ENCODE data around the gene DPYD. TPM values are rescaled to one million over a fixed set of nuclear protein-coding genes. Genes with fewer than 3 reads are reported as not detected.
A peak's percentile ranks its signal among the peaks of the same experiment; 100 is the strongest.

DPYD gene
- total RNA-seq, 1 donor from 2014 or later = 8.8 TPM

GRCh38 chr1:97647776-97648175 lies 273.1 kb downstream of the DPYD start:
- peak; percentile 84 for DNase-seq (ENCODE audit: low read depth)
- Histone ChIP-seq H3K4me3 (ENCODE audit: insufficient read depth, low read depth, low read length) (no peak overlapping the region), H3K9ac (ENCODE audit: low read length) (no peak overlapping the region), H3K4me1 (ENCODE audit: insufficient read depth, low read length) (no peaks in the 10 kb centered on the region), H2AFZ (ENCODE audit: low read depth, low read length) (no peak overlapping the region), H3K9me3 (ENCODE audit: insufficient read depth, low read depth, low read length) (no peaks in the 10 kb centered on the region), H3K4me2 (ENCODE audit: low read length) (no peak overlapping the region), H3K36me3 (ENCODE audit: insufficient read depth, low read length) (no peaks in the 10 kb centered on the region), H3K27me3 (ENCODE audit: insufficient read depth, low read length) (no peaks in the 10 kb centered on the region), H4K20me1 (ENCODE audit: insufficient read depth, low read length) (no peaks in the 10 kb centered on the region), H3K79me2 (ENCODE audit: insufficient read depth, low read length) (no peaks in the 10 kb centered on the region), H3K27ac (ENCODE audit: low read depth, low read length) (no peak overlapping the region)
- peak; percentile 17 for FAIRE-seq
- H3K9me3 Mint-ChIP-seq (ENCODE audit: unreplicated experiment) = peaks cover 2% of the 10 kb centered on the region
- TF ChIP-seq CTCF (IDR thresholded peaks at IDR 0.05; ENCODE audit: insufficient read depth, low read depth, low read length) (no peak), EZH2 (IDR thresholded peaks at IDR 0.05; ENCODE audit: insufficient read depth, low read length) (no peak)
- H3K4me1 Mint-ChIP-seq (ENCODE audit: low read depth, unreplicated experiment) = no peaks in the 10 kb centered on the region
- no peaks in the 10 kb centered on the region for H3K36me3 Mint-ChIP-seq (ENCODE audit: low read depth, unreplicated experiment)
- no peak overlapping the region for H3K27ac Mint-ChIP-seq (ENCODE audit: unreplicated experiment)
- no peaks in the 10 kb centered on the region for H3K27me3 Mint-ChIP-seq (ENCODE audit: low read depth, unreplicated experiment)
- no peak overlapping the region for H3K4me3 Mint-ChIP-seq (ENCODE audit: unreplicated experiment)

GRCh38 chr1:97646071-97646470 lies 274.8 kb downstream of the DPYD start:
- no peak overlapping the region for H3K9ac ChIP-seq (ENCODE audit: low read length)
- H4K20me1 ChIP-seq (ENCODE audit: insufficient read depth, low read length) = no peaks in the 10 kb centered on the region
- Mint-ChIP-seq H3K27me3 (ENCODE audit: low read depth, unreplicated experiment) (no peaks in the 10 kb centered on the region), H3K27ac (ENCODE audit: unreplicated experiment) (no peak overlapping the region), H3K9me3 (ENCODE audit: unreplicated experiment) (peaks cover 5% of the 10 kb centered on the region), H3K4me1 (ENCODE audit: low read depth, unreplicated experiment) (no peaks in the 10 kb centered on the region), H3K4me3 (ENCODE audit: unreplicated experiment) (no peak overlapping the region), H3K36me3 (ENCODE audit: low read depth, unreplicated experiment) (no peaks in the 10 kb centered on the region)
- no peaks in the 10 kb centered on the region for H3K27me3 ChIP-seq (ENCODE audit: insufficient read depth, low read length)
- H3K4me2 ChIP-seq (ENCODE audit: low read length) = no peak overlapping the region
- no peak overlapping the region for H3K27ac ChIP-seq (ENCODE audit: low read depth, low read length)
- DNase-seq (ENCODE audit: low read depth) (no peak), FAIRE-seq (no peak)
- no peaks in the 10 kb centered on the region for H3K36me3 ChIP-seq (ENCODE audit: insufficient read depth, low read length)
- no peaks in the 10 kb centered on the region for H3K9me3 ChIP-seq (ENCODE audit: insufficient read depth, low read depth, low read length)
- H3K4me3 ChIP-seq (ENCODE audit: insufficient read depth, low read depth, low read length) = no peak overlapping the region
- H3K79me2 ChIP-seq (ENCODE audit: insufficient read depth, low read length) = no peaks in the 10 kb centered on the region
- no peaks in the 10 kb centered on the region for H3K4me1 ChIP-seq (ENCODE audit: insufficient read depth, low read length)
- H2AFZ ChIP-seq (ENCODE audit: low read depth, low read length) = no peak overlapping the region
- no peak for TF ChIP-seq CTCF (IDR thresholded peaks at IDR 0.05; ENCODE audit: insufficient read depth, low read depth, low read length)
- TF ChIP-seq EZH2 (IDR thresholded peaks at IDR 0.05; ENCODE audit: insufficient read depth, low read length) = no peak

GRCh38 chr1:97640677-97641076 lies 280.2 kb downstream of the DPYD start:
- Histone ChIP-seq H3K9me3 (ENCODE audit: insufficient read depth, low read depth, low read length) (no peaks in the 10 kb centered on the region), H3K4me3 (ENCODE audit: insufficient read depth, low read depth, low read length) (no peak overlapping the region), H3K27me3 (ENCODE audit: insufficient read depth, low read length) (no peaks in the 10 kb centered on the region), H3K79me2 (ENCODE audit: insufficient read depth, low read length) (no peaks in the 10 kb centered on the region), H3K4me2 (ENCODE audit: low read length) (no peak overlapping the region), H4K20me1 (ENCODE audit: insufficient read depth, low read length) (no peaks in the 10 kb centered on the region), H3K36me3 (ENCODE audit: insufficient read depth, low read length) (no peaks in the 10 kb centered on the region), H3K4me1 (ENCODE audit: insufficient read depth, low read length) (no peaks in the 10 kb centered on the region), H2AFZ (ENCODE audit: low read depth, low read length) (no peak overlapping the region), H3K9ac (ENCODE audit: low read length) (no peak overlapping the region), H3K27ac (ENCODE audit: low read depth, low read length) (no peak overlapping the region)
- FAIRE-seq (no peak), DNase-seq (ENCODE audit: low read depth) (no peak)
- TF ChIP-seq CTCF (IDR thresholded peaks at IDR 0.05; ENCODE audit: insufficient read depth, low read depth, low read length) (no peak), EZH2 (IDR thresholded peaks at IDR 0.05; ENCODE audit: insufficient read depth, low read length) (no peak)
- no peaks in the 10 kb centered on the region for H3K36me3 Mint-ChIP-seq (ENCODE audit: low read depth, unreplicated experiment)
- H3K9me3 Mint-ChIP-seq (ENCODE audit: unreplicated experiment) = peaks cover 3% of the 10 kb centered on the region
- no peaks in the 10 kb centered on the region for H3K27me3 Mint-ChIP-seq (ENCODE audit: low read depth, unreplicated experiment)
- no peak overlapping the region for H3K27ac Mint-ChIP-seq (ENCODE audit: unreplicated experiment)
- no peak overlapping the region for H3K4me3 Mint-ChIP-seq (ENCODE audit: unreplicated experiment)
- no peaks in the 10 kb centered on the region for H3K4me1 Mint-ChIP-seq (ENCODE audit: low read depth, unreplicated experiment)

Measured in astrocyte (in vitro differentiated cells and primary cell).